Measurements from ENCODE around the gene DBF4B. TPM values are rescaled to one million over a fixed set of nuclear protein-coding genes. Genes with fewer than 3 reads are reported as not detected.

Gene DBF4B
- total RNA-seq, 1 donor from 2014 or later = 16.4 TPM

DNA sequence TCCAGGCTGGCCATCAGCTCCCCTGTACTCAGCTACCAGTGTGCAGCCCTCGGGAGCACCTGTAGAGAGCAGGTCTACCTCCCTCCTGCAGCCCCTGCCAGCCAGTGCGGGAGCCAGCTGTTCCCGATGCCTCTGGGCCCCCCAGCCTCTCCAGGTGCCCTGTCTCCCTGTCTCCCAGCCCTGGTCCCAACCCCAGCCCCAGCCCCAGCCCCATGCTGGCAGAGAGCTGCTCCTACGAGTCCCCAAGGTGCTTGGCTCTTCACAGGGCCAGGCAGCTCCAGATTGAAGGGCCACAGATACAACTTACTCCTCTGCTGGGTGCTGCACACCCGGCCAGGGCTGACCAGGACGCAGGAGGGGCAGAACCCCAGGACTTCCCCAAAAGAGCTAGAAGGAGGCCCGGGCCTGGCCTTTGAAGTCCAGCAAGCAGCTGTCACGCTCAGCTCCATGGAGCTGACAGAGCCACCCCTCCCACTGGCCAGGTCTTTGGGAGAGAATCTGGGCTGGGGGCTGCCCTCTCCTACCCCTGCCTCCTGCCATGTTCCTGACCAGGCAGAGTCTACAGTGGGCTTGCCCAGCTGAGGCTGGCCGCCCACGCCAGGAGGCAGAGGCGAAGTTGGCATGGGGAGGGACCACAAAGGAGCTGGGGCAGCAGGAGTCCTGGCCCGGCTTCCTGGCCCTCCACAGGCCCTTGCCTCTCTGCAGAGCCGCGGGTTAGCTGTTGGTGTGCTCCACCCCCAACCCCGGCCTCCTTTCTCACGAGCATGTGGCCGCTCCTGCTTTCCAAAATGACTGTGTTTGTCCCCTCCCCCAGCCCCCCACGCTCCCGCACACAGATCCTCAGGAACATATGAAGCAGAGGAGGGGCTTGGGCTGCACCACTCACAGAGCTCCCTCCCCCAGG is 40.9 kb downstream of the DBF4B start:
- Histone ChIP-seq H3K79me2 (ENCODE audit: low read depth) (no peaks in the 10 kb centered on the region), H3K4me2 (no peak overlapping the region), H2AFZ (replicated peaks) (no peak overlapping the region), H3K36me3 (no peaks in the 10 kb centered on the region), H3K27ac (no peak overlapping the region), H3F3A (ENCODE audit: low read depth) (no peaks in the 10 kb centered on the region), H3K27me3 (no peaks in the 10 kb centered on the region), H3K9me3 (ENCODE audit: low read depth) (no peaks in the 10 kb centered on the region), H3K4me3 (no peak overlapping the region), H4K20me1 (ENCODE audit: low read depth) (no peaks in the 10 kb centered on the region), H3K9ac (no peak overlapping the region), H3K4me1 (no peaks in the 10 kb centered on the region)
- H3K9me3 Mint-ChIP-seq = no peaks in the 10 kb centered on the region
- H3K27ac Mint-ChIP-seq = peak overlapping the region; percentile 30
- no peak for DNase-seq (ENCODE audit: low spot score)
- peaks cover 17% of the 10 kb centered on the region for H3K4me1 Mint-ChIP-seq
- H3K4me3 Mint-ChIP-seq = no peak overlapping the region
- H3K36me3 Mint-ChIP-seq = peaks cover 12% of the 10 kb centered on the region
- TF ChIP-seq EZH2 (IDR thresholded peaks at IDR 0.05) = no peak
- TF ChIP-seq, protein P1, sequence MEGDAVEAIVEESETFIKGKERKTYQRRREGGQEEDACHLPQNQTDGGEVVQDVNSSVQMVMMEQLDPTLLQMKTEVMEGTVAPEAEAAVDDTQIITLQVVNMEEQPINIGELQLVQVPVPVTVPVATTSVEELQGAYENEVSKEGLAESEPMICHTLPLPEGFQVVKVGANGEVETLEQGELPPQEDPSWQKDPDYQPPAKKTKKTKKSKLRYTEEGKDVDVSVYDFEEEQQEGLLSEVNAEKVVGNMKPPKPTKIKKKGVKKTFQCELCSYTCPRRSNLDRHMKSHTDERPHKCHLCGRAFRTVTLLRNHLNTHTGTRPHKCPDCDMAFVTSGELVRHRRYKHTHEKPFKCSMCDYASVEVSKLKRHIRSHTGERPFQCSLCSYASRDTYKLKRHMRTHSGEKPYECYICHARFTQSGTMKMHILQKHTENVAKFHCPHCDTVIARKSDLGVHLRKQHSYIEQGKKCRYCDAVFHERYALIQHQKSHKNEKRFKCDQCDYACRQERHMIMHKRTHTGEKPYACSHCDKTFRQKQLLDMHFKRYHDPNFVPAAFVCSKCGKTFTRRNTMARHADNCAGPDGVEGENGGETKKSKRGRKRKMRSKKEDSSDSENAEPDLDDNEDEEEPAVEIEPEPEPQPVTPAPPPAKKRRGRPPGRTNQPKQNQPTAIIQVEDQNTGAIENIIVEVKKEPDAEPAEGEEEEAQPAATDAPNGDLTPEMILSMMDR (IDR thresholded peaks at IDR 0.05) = no peak
- TF ChIP-seq EZH2phosphoT487 (IDR thresholded peaks at IDR 0.05) = no peak
- H3K27me3 Mint-ChIP-seq (ENCODE audit: insufficient read depth, low read depth) = no peaks in the 10 kb centered on the region

DNA sequence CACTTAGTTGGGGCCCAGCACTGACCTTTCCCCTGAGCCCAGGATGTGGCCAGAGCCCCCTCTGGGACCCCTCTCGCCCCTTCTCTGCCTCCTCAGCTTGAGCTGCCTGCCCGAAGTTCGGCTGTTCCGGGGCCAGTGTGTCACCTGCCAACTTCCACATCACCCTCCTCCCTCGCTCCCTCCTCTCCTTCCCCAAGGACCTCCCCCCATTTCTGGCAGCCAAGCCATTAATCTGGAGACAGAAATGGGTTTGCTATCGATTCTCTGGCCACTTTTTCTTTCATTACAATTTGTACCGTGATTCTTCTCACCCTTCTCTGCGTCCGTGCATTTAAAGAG is 41.5 kb downstream of the DBF4B start:
- Histone ChIP-seq H2AFZ (replicated peaks) (no peak overlapping the region), H3K36me3 (no peaks in the 10 kb centered on the region), H3K27me3 (no peaks in the 10 kb centered on the region), H3K79me2 (ENCODE audit: low read depth) (no peaks in the 10 kb centered on the region), H3K4me2 (no peak overlapping the region), H4K20me1 (ENCODE audit: low read depth) (no peaks in the 10 kb centered on the region), H3K4me1 (no peaks in the 10 kb centered on the region), H3K9ac (no peak overlapping the region), H3K9me3 (ENCODE audit: low read depth) (no peaks in the 10 kb centered on the region), H3F3A (ENCODE audit: low read depth) (no peaks in the 10 kb centered on the region), H3K4me3 (no peak overlapping the region), H3K27ac (no peak overlapping the region)
- Mint-ChIP-seq H3K27ac (peak overlapping the region; percentile 30), H3K36me3 (peaks cover 12% of the 10 kb centered on the region), H3K27me3 (ENCODE audit: insufficient read depth, low read depth) (no peaks in the 10 kb centered on the region), H3K9me3 (no peaks in the 10 kb centered on the region), H3K4me3 (no peak overlapping the region), H3K4me1 (peaks cover 17% of the 10 kb centered on the region)
- TF ChIP-seq EZH2phosphoT487 (IDR thresholded peaks at IDR 0.05) (no peak), EZH2 (IDR thresholded peaks at IDR 0.05) (no peak)
- TF ChIP-seq, protein P1 (IDR thresholded peaks at IDR 0.05) = no peak
- DNase-seq (ENCODE audit: low spot score) = no peak

DNA sequence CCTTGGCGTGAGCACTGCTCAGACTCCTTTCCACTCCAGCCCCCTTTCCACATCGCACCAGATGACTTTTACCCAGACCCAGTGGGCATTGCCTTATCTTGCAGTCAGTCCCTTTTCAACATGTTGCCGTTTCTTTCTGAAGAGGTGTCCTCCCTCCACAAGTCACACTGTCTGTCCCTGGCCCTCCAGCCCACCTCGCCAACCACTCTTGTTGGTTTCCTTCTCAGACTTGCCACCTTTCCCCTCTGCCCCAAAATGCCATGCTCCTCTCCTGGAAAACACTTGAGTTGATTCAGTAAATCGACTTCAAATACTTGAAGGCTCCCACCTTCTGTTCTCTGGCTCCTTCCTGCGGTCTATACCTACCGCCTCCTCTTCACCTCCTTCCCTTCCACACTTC is 42.9 kb downstream of the DBF4B start:
- no peak overlapping the region for H3K27ac ChIP-seq
- Mint-ChIP-seq H3K4me1 (peaks cover 17% of the 10 kb centered on the region), H3K27me3 (ENCODE audit: insufficient read depth, low read depth) (no peaks in the 10 kb centered on the region), H3K27ac (no peak overlapping the region), H3K9me3 (no peaks in the 10 kb centered on the region), H3K36me3 (peaks cover 11% of the 10 kb centered on the region), H3K4me3 (no peak overlapping the region)
- no peaks in the 10 kb centered on the region for H3K4me1 ChIP-seq
- no peak for DNase-seq (ENCODE audit: low spot score)
- H3K36me3 ChIP-seq = no peaks in the 10 kb centered on the region
- no peaks in the 10 kb centered on the region for H3F3A ChIP-seq (ENCODE audit: low read depth)
- no peak overlapping the region for H2AFZ ChIP-seq (replicated peaks)
- H3K4me3 ChIP-seq = no peak overlapping the region
- peaks cover 2% of the 10 kb centered on the region for H3K27me3 ChIP-seq
- no peak for TF ChIP-seq EZH2phosphoT487 (IDR thresholded peaks at IDR 0.05)
- TF ChIP-seq, protein P1 (IDR thresholded peaks at IDR 0.05) = no peak
- no peak for TF ChIP-seq EZH2 (IDR thresholded peaks at IDR 0.05)
- H3K79me2 ChIP-seq (ENCODE audit: low read depth) = no peaks in the 10 kb centered on the region
- no peaks in the 10 kb centered on the region for H3K9me3 ChIP-seq (ENCODE audit: low read depth)
- H3K9ac ChIP-seq = no peak overlapping the region
- no peak overlapping the region for H3K4me2 ChIP-seq
- no peaks in the 10 kb centered on the region for H4K20me1 ChIP-seq (ENCODE audit: low read depth)

Measured in neural progenitor cell (in vitro differentiated cells).